ENCODE data around the gene IMMP2L.

GRCh38 chr7:111301891-111302290 is 260.4 kb downstream of the IMMP2L start:
- TF ChIP-seq, protein P1, sequence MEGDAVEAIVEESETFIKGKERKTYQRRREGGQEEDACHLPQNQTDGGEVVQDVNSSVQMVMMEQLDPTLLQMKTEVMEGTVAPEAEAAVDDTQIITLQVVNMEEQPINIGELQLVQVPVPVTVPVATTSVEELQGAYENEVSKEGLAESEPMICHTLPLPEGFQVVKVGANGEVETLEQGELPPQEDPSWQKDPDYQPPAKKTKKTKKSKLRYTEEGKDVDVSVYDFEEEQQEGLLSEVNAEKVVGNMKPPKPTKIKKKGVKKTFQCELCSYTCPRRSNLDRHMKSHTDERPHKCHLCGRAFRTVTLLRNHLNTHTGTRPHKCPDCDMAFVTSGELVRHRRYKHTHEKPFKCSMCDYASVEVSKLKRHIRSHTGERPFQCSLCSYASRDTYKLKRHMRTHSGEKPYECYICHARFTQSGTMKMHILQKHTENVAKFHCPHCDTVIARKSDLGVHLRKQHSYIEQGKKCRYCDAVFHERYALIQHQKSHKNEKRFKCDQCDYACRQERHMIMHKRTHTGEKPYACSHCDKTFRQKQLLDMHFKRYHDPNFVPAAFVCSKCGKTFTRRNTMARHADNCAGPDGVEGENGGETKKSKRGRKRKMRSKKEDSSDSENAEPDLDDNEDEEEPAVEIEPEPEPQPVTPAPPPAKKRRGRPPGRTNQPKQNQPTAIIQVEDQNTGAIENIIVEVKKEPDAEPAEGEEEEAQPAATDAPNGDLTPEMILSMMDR (IDR thresholded peaks at IDR 0.05; ENCODE audit: control extremely low read depth in 1 of 3, insufficient read depth in 1 of 3, low read depth in 1 of 3, low read length in 3 of 3): no peak
- TF ChIP-seq ASH2L (IDR thresholded peaks at IDR 0.05; ENCODE audit: low read length) (no peak), SIN3A (conservative IDR thresholded peaks at IDR 0.05 in 1 of 2, IDR thresholded peaks at IDR 0.05 in 1 of 2; ENCODE audit: low read depth in 1 of 2, low read length in 2 of 2) (no peak), JUN (IDR thresholded peaks at IDR 0.05; ENCODE audit: low read depth, low read length) (no peak), JUND (IDR thresholded peaks at IDR 0.05; ENCODE audit: low read length) (no peak), POLR2AphosphoS5 (IDR thresholded peaks at IDR 0.05; ENCODE audit: low read depth, low read length) (no peak), PHF8 (conservative IDR thresholded peaks at IDR 0.05; ENCODE audit: low read depth, low read length) (no peak), CHD2 (IDR thresholded peaks at IDR 0.05; ENCODE audit: low read length) (no peak)

All from H1 (cell line).